ENCODE measurements around the gene SLC16A12.

The SLC16A12 gene

GRCh38 chr10:89505640-89506275 lies 29.6 kb downstream of the SLC16A12 start:
- no peak for DNase-seq

GRCh38 chr10:89504691-89505090 lies 30.7 kb downstream of the SLC16A12 start:
- no peak for DNase-seq

- DNase-seq, result no peak
Measured at GRCh38 chr10:89503652-89504370, 31.6 kb downstream of the SLC16A12 start.

GRCh38 chr10:89503151-89503550 lies 32.2 kb downstream of the SLC16A12 start:
- DNase-seq, result no peak

GRCh38 chr10:89502549-89502948 lies 32.8 kb downstream of the SLC16A12 start:
- no peak for DNase-seq

GRCh38 chr10:89494575-89494974 lies 40.8 kb downstream of the SLC16A12 start:
- no peak for DNase-seq

- DNase-seq, result no peak
Measured at GRCh38 chr10:89494068-89494467, 41.3 kb downstream of the SLC16A12 start.

- no peak for DNase-seq
Measured at GRCh38 chr10:89491932-89492331, 43.5 kb downstream of the SLC16A12 start.

- no peak for DNase-seq
Measured at GRCh38 chr10:89490596-89491335, 44.6 kb downstream of the SLC16A12 start.

- no peak for DNase-seq
Measured at GRCh38 chr10:89482256-89482655, 53.1 kb downstream of the SLC16A12 start.

- no peak for DNase-seq
Measured at GRCh38 chr10:89481662-89482061, 53.7 kb downstream of the SLC16A12 start.

- DNase-seq, result no peak
Measured at GRCh38 chr10:89479771-89480446, 55.5 kb downstream of the SLC16A12 start.

- DNase-seq, result no peak
Measured at GRCh38 chr10:89478739-89479654, 56.4 kb downstream of the SLC16A12 start.

GRCh38 chr10:89478085-89478738 lies 57.2 kb downstream of the SLC16A12 start:
- no peak for DNase-seq

- DNase-seq, result no peak
Measured at GRCh38 chr10:89476150-89476549, 59.2 kb downstream of the SLC16A12 start.

- DNase-seq, result no peak
Measured at GRCh38 chr10:89475591-89475998, 59.8 kb downstream of the SLC16A12 start.

GRCh38 chr10:89475125-89475524 lies 60.3 kb downstream of the SLC16A12 start:
- DNase-seq, result no peak

- no peak for DNase-seq
Measured at GRCh38 chr10:89474452-89474851, 60.9 kb downstream of the SLC16A12 start.

- DNase-seq, result no peak
Measured at GRCh38 chr10:89471110-89471809, 64.1 kb downstream of the SLC16A12 start.

GRCh38 chr10:89470628-89471027 lies 64.8 kb downstream of the SLC16A12 start:
- no peak for DNase-seq

GRCh38 chr10:89469517-89469916 lies 65.9 kb downstream of the SLC16A12 start:
- no peak for DNase-seq

Data from NCI-H524 treated with DMSO at 0.1 percent for 48 hours (cell line).